ENCODE data around the gene SLC17A5.
"Not testable (repeated sequence)": the region's sequence is repeated elsewhere in the genome, so short reads cannot be mapped to it uniquely, and the experiment has no call there.

Gene SLC17A5

GRCh38 chr6:73631849-73632248, 21.9 kb downstream of the SLC17A5 start:
- Histone ChIP-seq H3K36me3 (peaks cover 49 to 75% (median 72%) of the 10 kb centered on the region in 3 donors), H3K4me3 (no peak overlapping the region), H3K9me3 (no peaks in the 10 kb centered on the region), H3K4me1 (peaks cover 0 to 14% (median 4%) of the 10 kb centered on the region in 4 donors), H3K27me3 (no peaks in the 10 kb centered on the region), H3K27ac (no peak overlapping the region)
- no peak for DNase-seq
- TF ChIP-seq CTCF (IDR thresholded peaks at IDR 0.05), result no peak
- intact Hi-C loops (cut with DNase I; ENCODE audit: low total_unique reads), result no loop called here

- H3K36me3 ChIP-seq, result peaks cover 57 to 81% (median 79%) of the 10 kb centered on the region in 3 donors
- no peak for DNase-seq
Measured at GRCh38 chr6:73630401-73630800, 23.4 kb downstream of the SLC17A5 start.

GRCh38 chr6:73624896-73625295, 28.9 kb downstream of the SLC17A5 start:
- Histone ChIP-seq H3K4me3 (no peak overlapping the region), H3K27me3 (no peaks in the 10 kb centered on the region), H3K4me1 (no peaks in the 10 kb centered on the region), H3K27ac (no peak overlapping the region), H3K9me3 (no peaks in the 10 kb centered on the region), H3K36me3 (peaks cover 49 to 68% (median 59%) of the 10 kb centered on the region in 3 donors)
- intact Hi-C loops (cut with DNase I; ENCODE audit: low total_unique reads), result no loop called here
- no peak for TF ChIP-seq CTCF (IDR thresholded peaks at IDR 0.05)
- no peak for DNase-seq

More at GRCh38 chr6:73630401-73630800, 23.4 kb downstream of the SLC17A5 start:
- no peaks in the 10 kb centered on the region for H3K9me3 ChIP-seq
- intact Hi-C loops (cut with DNase I; ENCODE audit: low total_unique reads), result no loop called here
- TF ChIP-seq CTCF (IDR thresholded peaks at IDR 0.05), result no peak
- peaks cover 0 to under 1% (median 0%) of the 10 kb centered on the region in 4 donors for H3K4me1 ChIP-seq
- H3K4me3 ChIP-seq, result no peak overlapping the region
- no peaks in the 10 kb centered on the region for H3K27me3 ChIP-seq
- no peak overlapping the region for H3K27ac ChIP-seq

- peaks cover 48 to 65% (median 51%) of the 10 kb centered on the region in 3 donors for H3K36me3 ChIP-seq
- DNase-seq; H3K9me3 ChIP-seq; H3K27me3 ChIP-seq; intact Hi-C loops (cut with DNase I; ENCODE audit: low total_unique reads); H3K4me3 ChIP-seq; H3K4me1 ChIP-seq; H3K27ac ChIP-seq: not testable (repeated sequence)
Measured at GRCh38 chr6:73623480-73623879, 30.3 kb downstream of the SLC17A5 start.

- not testable (repeated sequence) for H3K4me1 ChIP-seq
- H3K36me3 ChIP-seq, result peaks cover 47 to 56% (median 52%) of the 10 kb centered on the region in 3 donors
Measured at GRCh38 chr6:73618082-73618481, 35.7 kb downstream of the SLC17A5 start.

GRCh38 chr6:73614802-73615201, 39.0 kb downstream of the SLC17A5 start:
- Histone ChIP-seq H3K36me3 (peaks cover 42 to 61% (median 50%) of the 10 kb centered on the region in 3 donors), H3K27ac (no peak overlapping the region), H3K27me3 (no peaks in the 10 kb centered on the region), H3K4me1 (peaks cover 0 to 10% (median 0%) of the 10 kb centered on the region in 4 donors), H3K9me3 (no peaks in the 10 kb centered on the region), H3K4me3 (no peak overlapping the region)
- TF ChIP-seq CTCF (IDR thresholded peaks at IDR 0.05), result no peak
- intact Hi-C loops (cut with DNase I; ENCODE audit: low total_unique reads), result no loop called here
- DNase-seq, result no peak

More at GRCh38 chr6:73618082-73618481, 35.7 kb downstream of the SLC17A5 start:
- intact Hi-C loops (cut with DNase I; ENCODE audit: low total_unique reads); H3K27ac ChIP-seq; H3K27me3 ChIP-seq; H3K9me3 ChIP-seq; H3K4me3 ChIP-seq; DNase-seq: not testable (repeated sequence)

Data from tibial artery (tissue), 4 donors.